K562 (cell line): ENCODE data around the gene FMOD. TPM values are rescaled to one million over a fixed set of nuclear protein-coding genes. Genes with fewer than 3 reads are reported as not detected.
A peak's percentile ranks its signal among the peaks of the same experiment; 100 is the strongest.

ENCODE experiments used
- C11orf30 ChIP-seq: fragments of 450-650 bp; IDR thresholded peaks from 2 replicates; pipeline ENCODE4 v1.6.1; 2016; ENCODE audit warnings: low read depth, mild to moderate bottlenecking
- DLX4 ChIP-seq: fragments of 250-450 bp; sonication (Bioruptor Pico); IDR thresholded peaks from 2 replicates; pipeline ENCODE4 v1.6.1; 2021; ENCODE audit warnings: mild to moderate bottlenecking
- FOXA3 ChIP-seq, 2 experiments: fragments of 450-650 bp in 1 of 2; sonication (generic) in 1 of 2; formaldehyde crosslinking; IDR thresholded peaks in 1 of 2; conservative IDR thresholded peaks in 1 of 2; 2 replicates each; pipeline versions ENCODE4 v1.4.0 to v1.8.0; 2020 to 2022; ENCODE audit warnings: mild to moderate bottlenecking in 2 of 2, missing genetic modification reagents in 1 of 2
- KLF16 ChIP-seq: IDR thresholded peaks from 2 replicates; pipeline ENCODE4 v1.6.1; 2016; ENCODE audit warnings: antibody characterized with exemption
- PHF21A ChIP-seq: fragments of 450-650 bp; IDR thresholded peaks from 2 replicates; pipeline ENCODE4 v1.6.1; 2017; ENCODE audit warnings: low read depth, borderline replicate concordance
- POU5F1 ChIP-seq: fragments of 150-350 bp; IDR thresholded peaks from 2 replicates; pipeline ENCODE4 v1.6.1; 2014; ENCODE audit warnings: borderline replicate concordance, low read length, low read depth, mild to moderate bottlenecking; ENCODE audit not compliant: partially characterized antibody
- RBM17 ChIP-seq: fragments of 200-400 bp; formaldehyde crosslinking; IDR thresholded peaks from 2 replicates; pipeline ENCODE4 v1.6.1; 2017; ENCODE audit warnings: low read depth, mild to moderate bottlenecking, low read length, borderline replicate concordance
- RREB1 ChIP-seq: fragments of 250-450 bp; sonication (Bioruptor Pico); IDR thresholded peaks from 2 replicates; pipeline ENCODE4 v1.4.0; 2020
- SIN3B ChIP-seq: fragments of 450-650 bp; IDR thresholded peaks from 2 replicates; pipeline ENCODE4 v1.6.1; 2017; ENCODE audit warnings: low read depth, mild to moderate bottlenecking, moderate library complexity
- ZNF347 ChIP-seq: fragments of 450-650 bp; formaldehyde crosslinking; IDR thresholded peaks from 2 replicates; pipeline ENCODE4 v1.4.0; 2020; ENCODE audit warnings: low read depth, mild to moderate bottlenecking, moderate library complexity
- ZNF592 ChIP-seq: fragments of 450-650 bp; IDR thresholded peaks from 2 replicates; pipeline ENCODE4 v1.6.1; 2017; ENCODE audit warnings: antibody characterized with exemption, mild to moderate bottlenecking
- polyA plus RNA-seq, 8 experiments: library from polyadenylated mRNA; depleted of rRNA in 4 of 8; stranded (reverse) in 5 of 8; unstranded in 3 of 8; fragments of >200 nt; fragmentation: Nextera tagmentation in 2 of 8; fragmentation: Illumina TruSeq in 1 of 8; extraction: Ambion mirVana in 2 of 8; extraction: Trizol in 1 of 8; gene quantifications; 2 replicates each; pipeline versions ENCODE4 v1.2.1 to v1.2.3, GENCODE V29; 2011 to 2014; ENCODE audit warnings: inconsistent platforms in 1 of 8, missing spikeins in 1 of 8
- total RNA-seq, 7 experiments: library from RNA; depleted of rRNA in 6 of 7; stranded (reverse); fragments of >200 nt in 6 of 7; fragmentation: Illumina TruSeq in 2 of 7; extraction: Trizol in 2 of 7; gene quantifications; 2 replicates each; pipeline versions ENCODE4 v1.2.1 to v1.2.3, GENCODE V29; 2011 to 2021; ENCODE audit warnings: low replicate concordance in 1 of 7
- TF ChIP-seq, protein P1 (sequence below): fragments of 250-450 bp; sonication (Bioruptor Pico); IDR thresholded peaks from 2 replicates; pipeline ENCODE4 v1.4.0; 2020; ENCODE audit warnings: mild to moderate bottlenecking, moderate library complexity, borderline replicate concordance

FMOD gene
- total and polyA plus RNA-seq, 9 of the 15 experiments (the other 6 are each of a cell fraction or from before 2014, with no cell fraction given): 0.03 to 0.13 (median 0.03) TPM; not detected in 6

DNA sequence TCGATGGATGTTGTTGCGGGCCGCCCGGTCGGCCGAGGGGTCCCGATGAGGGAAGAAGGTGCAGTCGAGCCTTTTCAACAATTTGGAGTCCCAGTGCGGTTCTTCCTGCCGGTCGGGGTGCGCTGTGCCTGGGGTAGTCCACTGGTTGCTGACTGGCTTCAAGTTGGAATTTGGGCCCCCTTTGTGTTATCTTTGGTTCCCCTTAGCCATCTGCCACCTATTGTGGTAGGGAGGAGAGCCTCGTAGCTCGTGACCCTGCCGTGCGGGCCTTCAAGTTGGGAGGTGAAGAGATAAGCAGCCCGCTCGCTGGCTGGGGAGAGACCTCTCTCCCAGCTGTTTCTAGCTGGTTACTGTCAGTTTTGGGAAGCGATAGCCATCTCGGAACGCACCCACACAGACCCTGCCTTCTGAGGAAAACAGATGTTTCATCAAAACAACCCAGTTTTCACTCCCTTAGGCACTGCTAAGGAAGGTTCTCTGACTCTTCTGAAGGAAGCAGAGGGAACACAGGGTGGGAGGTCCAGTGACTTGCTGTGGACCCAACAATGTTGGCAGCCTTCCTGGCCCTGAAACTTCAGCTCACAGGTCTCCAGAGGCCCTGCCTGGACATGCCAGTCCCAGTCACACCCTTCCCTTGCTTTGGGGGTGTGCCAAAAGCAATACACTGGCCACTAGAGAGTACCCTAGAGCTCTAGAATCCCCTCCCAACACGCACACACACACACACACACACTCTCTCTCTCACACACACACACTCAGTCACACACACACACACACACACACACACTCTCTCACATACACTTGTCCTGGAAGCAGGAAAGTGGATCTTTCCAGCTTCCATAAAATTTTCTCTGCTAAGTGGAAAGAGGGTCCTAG, 44.6 kb downstream of the FMOD start (continued):
- peak; percentile 66; the same call in 1 of the 2 replicates for TF ChIP-seq ZNF592
- no peak for TF ChIP-seq ZNF347 (CRISPR knock-in tag)
- TF ChIP-seq C11orf30: no peak
- TF ChIP-seq PHF21A: peak; percentile 45; the same call in 1 of the 2 replicates
- TF ChIP-seq KLF16: peak; percentile 95
- TF ChIP-seq RBM17: no peak
- no peak for TF ChIP-seq POU5F1
- TF ChIP-seq FOXA3 (CRISPR knock-in tag; conservative IDR thresholded peaks at IDR 0.05 in 1 of 2, IDR thresholded peaks at IDR 0.05 in 1 of 2): no peak
- TF ChIP-seq, protein P1, sequence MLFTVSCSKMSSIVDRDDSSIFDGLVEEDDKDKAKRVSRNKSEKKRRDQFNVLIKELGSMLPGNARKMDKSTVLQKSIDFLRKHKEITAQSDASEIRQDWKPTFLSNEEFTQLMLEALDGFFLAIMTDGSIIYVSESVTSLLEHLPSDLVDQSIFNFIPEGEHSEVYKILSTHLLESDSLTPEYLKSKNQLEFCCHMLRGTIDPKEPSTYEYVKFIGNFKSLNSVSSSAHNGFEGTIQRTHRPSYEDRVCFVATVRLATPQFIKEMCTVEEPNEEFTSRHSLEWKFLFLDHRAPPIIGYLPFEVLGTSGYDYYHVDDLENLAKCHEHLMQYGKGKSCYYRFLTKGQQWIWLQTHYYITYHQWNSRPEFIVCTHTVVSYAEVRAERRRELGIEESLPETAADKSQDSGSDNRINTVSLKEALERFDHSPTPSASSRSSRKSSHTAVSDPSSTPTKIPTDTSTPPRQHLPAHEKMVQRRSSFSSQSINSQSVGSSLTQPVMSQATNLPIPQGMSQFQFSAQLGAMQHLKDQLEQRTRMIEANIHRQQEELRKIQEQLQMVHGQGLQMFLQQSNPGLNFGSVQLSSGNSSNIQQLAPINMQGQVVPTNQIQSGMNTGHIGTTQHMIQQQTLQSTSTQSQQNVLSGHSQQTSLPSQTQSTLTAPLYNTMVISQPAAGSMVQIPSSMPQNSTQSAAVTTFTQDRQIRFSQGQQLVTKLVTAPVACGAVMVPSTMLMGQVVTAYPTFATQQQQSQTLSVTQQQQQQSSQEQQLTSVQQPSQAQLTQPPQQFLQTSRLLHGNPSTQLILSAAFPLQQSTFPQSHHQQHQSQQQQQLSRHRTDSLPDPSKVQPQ (CRISPR knock-in tag): no peak
- no peak for TF ChIP-seq SIN3B
- TF ChIP-seq RREB1 (CRISPR knock-in tag): no peak
- no peak for TF ChIP-seq DLX4
